Osteoblast (primary cell): ENCODE results near the gene B4GALNT1. TPM values are rescaled to one million over a fixed set of nuclear protein-coding genes. Genes with fewer than 3 reads are reported as not detected.

Experiments used
- DNase-seq: peaks from one replicate; pipeline ENCODE4 v3.0.0; 2011; ENCODE audit warnings: low spot score, mixed read lengths; ENCODE audit not compliant: insufficient read length; ENCODE audit errors: missing footprints
- H2AFZ ChIP-seq: 2 replicates; pipeline ENCODE4 v1.6.0; 2011; ENCODE audit warnings: mild to moderate bottlenecking, low read length
- H3K27ac ChIP-seq: 2 replicates; pipeline ENCODE4 v1.5.1; 2011; ENCODE audit warnings: mild to moderate bottlenecking, low read depth, low read length, moderate library complexity
- H3K27me3 ChIP-seq: 2 replicates; pipeline ENCODE4 v1.6.0; 2012; ENCODE audit warnings: mild to moderate bottlenecking, control low read depth, inconsistent platforms, low read length, moderate library complexity; ENCODE audit not compliant: insufficient read depth
- H3K36me3 ChIP-seq: 2 replicates; pipeline ENCODE4 v1.5.1; 2011; ENCODE audit warnings: mild to moderate bottlenecking, low read length, control low read depth, moderate library complexity; ENCODE audit not compliant: insufficient read depth
- H3K4me1 ChIP-seq: 2 replicates; pipeline ENCODE4 v1.5.1; 2011; ENCODE audit warnings: mild to moderate bottlenecking, low read length, control low read depth, moderate library complexity; ENCODE audit not compliant: insufficient read depth
- H3K4me2 ChIP-seq: 2 replicates; pipeline ENCODE4 v1.6.0; 2011; ENCODE audit warnings: mild to moderate bottlenecking, low read length; ENCODE audit not compliant: insufficient read depth
- H3K4me3 ChIP-seq: fragments of 200-600 bp; sonication (generic); 3 replicates; pipeline ENCODE4 v1.5.1; 2012; ENCODE audit warnings: mild to moderate bottlenecking, low read length, inconsistent platforms; ENCODE audit not compliant: insufficient read depth
- H3K79me2 ChIP-seq: 2 replicates; pipeline ENCODE4 v1.6.0; 2012; ENCODE audit warnings: mild to moderate bottlenecking, low read length, control low read depth, inconsistent platforms; ENCODE audit not compliant: insufficient read depth
- H3K9me3 ChIP-seq: 2 replicates; pipeline ENCODE4 v1.5.1; 2011; ENCODE audit warnings: low read depth, low read length, control low read depth
- H4K20me1 ChIP-seq: 2 replicates; pipeline ENCODE4 v1.6.0; 2012; ENCODE audit warnings: mild to moderate bottlenecking, low read length, control low read depth; ENCODE audit not compliant: insufficient read depth
- total RNA-seq: library from RNA; depleted of rRNA; stranded (reverse); fragments of >200 nt; gene quantifications from 2 replicates; pipeline ENCODE4 v1.2.3, GENCODE V29; 2012
- TF ChIP-seq, protein P1 (sequence below): IDR thresholded peaks from 2 replicates; pipeline ENCODE4 v1.5.1; 2011; ENCODE audit warnings: mild to moderate bottlenecking, low read depth, low read length, moderate library complexity; ENCODE audit errors: extremely low read depth

B4GALNT1 gene
- total RNA-seq, 1 donor, result 1.1 TPM

DNA sequence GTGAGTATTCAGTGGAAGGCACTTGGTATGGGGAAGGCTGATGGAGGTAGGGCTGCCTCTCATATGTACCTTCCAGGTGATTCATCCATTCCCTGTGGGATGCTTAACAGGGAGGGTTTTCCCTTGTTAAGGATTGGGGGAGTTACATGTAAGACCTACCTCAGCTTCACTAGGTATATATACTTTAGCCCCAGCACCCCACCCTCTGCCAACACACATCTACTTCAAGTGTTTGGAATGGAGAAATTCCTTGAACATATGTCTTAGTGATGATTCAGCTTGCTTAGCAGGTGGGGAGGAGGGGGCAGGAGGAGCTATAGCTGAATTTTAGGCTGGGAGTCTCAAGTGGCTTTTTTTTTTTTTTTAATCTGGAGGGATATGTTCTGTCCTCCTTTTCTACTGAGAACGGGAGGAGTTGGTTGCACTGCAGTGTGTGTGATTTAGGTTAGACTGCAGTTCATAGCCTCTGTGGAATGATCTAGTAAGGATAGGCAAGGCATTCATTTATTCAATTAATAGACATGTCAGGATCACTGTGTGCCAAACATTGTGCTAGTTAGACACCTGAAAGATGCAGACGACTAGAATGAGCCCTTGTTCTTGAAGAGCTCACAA is 40.3 kb downstream of the B4GALNT1 start:
- H3K27me3 ChIP-seq, result peaks cover 9% of the 10 kb centered on the region
- no peak for DNase-seq
- H3K4me3 ChIP-seq, result no peak overlapping the region
- no peak overlapping the region for H3K27ac ChIP-seq
- H3K9me3 ChIP-seq, result no peaks in the 10 kb centered on the region
- H2AFZ ChIP-seq, result no peak overlapping the region
- TF ChIP-seq, protein P1, sequence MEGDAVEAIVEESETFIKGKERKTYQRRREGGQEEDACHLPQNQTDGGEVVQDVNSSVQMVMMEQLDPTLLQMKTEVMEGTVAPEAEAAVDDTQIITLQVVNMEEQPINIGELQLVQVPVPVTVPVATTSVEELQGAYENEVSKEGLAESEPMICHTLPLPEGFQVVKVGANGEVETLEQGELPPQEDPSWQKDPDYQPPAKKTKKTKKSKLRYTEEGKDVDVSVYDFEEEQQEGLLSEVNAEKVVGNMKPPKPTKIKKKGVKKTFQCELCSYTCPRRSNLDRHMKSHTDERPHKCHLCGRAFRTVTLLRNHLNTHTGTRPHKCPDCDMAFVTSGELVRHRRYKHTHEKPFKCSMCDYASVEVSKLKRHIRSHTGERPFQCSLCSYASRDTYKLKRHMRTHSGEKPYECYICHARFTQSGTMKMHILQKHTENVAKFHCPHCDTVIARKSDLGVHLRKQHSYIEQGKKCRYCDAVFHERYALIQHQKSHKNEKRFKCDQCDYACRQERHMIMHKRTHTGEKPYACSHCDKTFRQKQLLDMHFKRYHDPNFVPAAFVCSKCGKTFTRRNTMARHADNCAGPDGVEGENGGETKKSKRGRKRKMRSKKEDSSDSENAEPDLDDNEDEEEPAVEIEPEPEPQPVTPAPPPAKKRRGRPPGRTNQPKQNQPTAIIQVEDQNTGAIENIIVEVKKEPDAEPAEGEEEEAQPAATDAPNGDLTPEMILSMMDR, result no peak
- H3K4me1 ChIP-seq, result peaks cover 9% of the 10 kb centered on the region
- peaks cover 7% of the 10 kb centered on the region for H3K79me2 ChIP-seq
- H3K36me3 ChIP-seq, result peaks cover 6% of the 10 kb centered on the region
- no peaks in the 10 kb centered on the region for H4K20me1 ChIP-seq
- H3K4me2 ChIP-seq, result peak overlapping the region; percentile 92

DNA sequence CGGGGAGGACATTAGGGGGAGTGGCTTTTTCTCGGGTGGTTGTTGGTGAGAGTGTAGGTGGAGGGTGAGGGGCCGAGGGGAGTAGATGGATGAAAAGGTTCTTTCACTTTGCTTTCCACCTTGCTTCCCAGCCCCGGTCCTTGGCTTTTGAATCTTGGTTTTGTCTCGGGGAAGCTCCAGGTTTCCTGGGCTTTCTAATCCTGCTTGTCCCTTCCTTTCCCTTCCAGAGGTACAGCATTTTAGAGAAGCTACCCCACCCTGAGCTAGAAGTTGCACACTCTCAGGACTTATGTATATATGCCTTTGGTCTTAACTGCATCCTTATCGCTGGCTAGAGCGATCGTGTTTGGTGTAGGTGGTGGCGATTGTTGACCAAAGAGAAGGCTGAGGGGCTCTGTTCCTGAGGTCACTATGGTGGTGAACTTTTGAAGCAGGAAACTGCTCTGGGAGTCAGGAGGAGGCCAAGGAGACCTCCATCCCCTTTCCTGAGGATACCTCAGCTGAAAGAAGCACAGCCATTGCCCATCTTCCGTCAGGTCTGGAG is 41.1 kb downstream of the B4GALNT1 start:
- Histone ChIP-seq H4K20me1 (no peaks in the 10 kb centered on the region), H2AFZ (peak overlapping the region; percentile 97), H3K9me3 (no peaks in the 10 kb centered on the region), H3K4me3 (peak overlapping the region; percentile 94), H3K4me1 (peaks cover 9% of the 10 kb centered on the region), H3K27ac (no peak overlapping the region), H3K79me2 (peaks cover 7% of the 10 kb centered on the region), H3K36me3 (peaks cover 6% of the 10 kb centered on the region), H3K27me3 (peaks cover 16% of the 10 kb centered on the region), H3K4me2 (peak overlapping the region; percentile 92)
- DNase-seq, result no peak
- TF ChIP-seq, protein P1, result no peak

GRCh38 chr12:57590864-57591781 is 41.9 kb downstream of the B4GALNT1 start, which contains the start of gene PIP4K2C:
TSS of gene PIP4K2C (plus strand) at chr12:57591192. CDS start at chr12:57591290, 98 bp downstream.
- peaks cover 21% of the 10 kb centered on the region for H3K27me3 ChIP-seq
- H3K27ac ChIP-seq, result peak within 1 kb of the TSS; percentile 41
- peaks cover 5% of the 10 kb centered on the region for H3K36me3 ChIP-seq
- no peaks in the 10 kb centered on the region for H4K20me1 ChIP-seq
- H3K4me2 ChIP-seq, result peak within 1 kb of the TSS; percentile 92
- H3K9me3 ChIP-seq, result no peaks in the 10 kb centered on the region
- TF ChIP-seq, protein P1, result no peak
- H3K79me2 ChIP-seq, result peaks cover 7% of the 10 kb centered on the region
- peak within 1 kb of the TSS; percentile 94 for H3K4me3 ChIP-seq
- peaks cover 9% of the 10 kb centered on the region for H3K4me1 ChIP-seq
- peak within 1 kb of the TSS; percentile 97 for H2AFZ ChIP-seq
- DNase-seq, result peak; percentile 91
